HepG2 (cell line): ENCODE results near the gene ELAVL3. TPM values are rescaled to one million over a fixed set of nuclear protein-coding genes. Genes with fewer than 3 reads are reported as not detected.
A peak's percentile ranks its signal among the peaks of the same experiment; 100 is the strongest.

Experiments used
- DNMT1 ChIP-seq: sonication (generic); formaldehyde crosslinking; IDR thresholded peaks from 2 replicates; pipeline ENCODE4 v1.5.1; 2020; ENCODE audit warnings: mild to moderate bottlenecking, missing genetic modification reagents
- FOXK1 ChIP-seq: sonication (generic); formaldehyde crosslinking; IDR thresholded peaks from 2 replicates; pipeline ENCODE4 v1.4.0; 2020; ENCODE audit warnings: low read depth, missing genetic modification reagents, borderline replicate concordance
- HNRNPLL ChIP-seq: fragments of 200-400 bp; formaldehyde crosslinking; IDR thresholded peaks from 2 replicates; pipeline ENCODE4 v1.6.1; 2017; ENCODE audit warnings: mild to moderate bottlenecking, low read depth, low read length; ENCODE audit not compliant: poor library complexity, severe bottlenecking
- HOXA3 ChIP-seq: sonication (generic); formaldehyde crosslinking; IDR thresholded peaks from 2 replicates; pipeline ENCODE4 v1.5.0; 2020; ENCODE audit warnings: missing genetic modification reagents
- KAT8 ChIP-seq: IDR thresholded peaks from 2 replicates; pipeline ENCODE4 v1.6.1; 2016; ENCODE audit warnings: missing genetic modification reagents, missing compliant biosample characterization
- NFIB ChIP-seq: sonication (generic); formaldehyde crosslinking; IDR thresholded peaks from 2 replicates; pipeline ENCODE4 v1.9.0; 2021; ENCODE audit warnings: missing genetic modification reagents, mild to moderate bottlenecking, borderline replicate concordance
- PPARG ChIP-seq: conservative IDR thresholded peaks from 2 replicates; pipeline ENCODE4 v1.6.1; 2016; ENCODE audit warnings: missing biosample characterization, missing genetic modification reagents
- RARA ChIP-seq: IDR thresholded peaks from 2 replicates; pipeline ENCODE4 v1.6.1; 2016; ENCODE audit warnings: missing genetic modification reagents, missing compliant biosample characterization
- REL ChIP-seq: sonication (generic); formaldehyde crosslinking; conservative IDR thresholded peaks from 2 replicates; pipeline ENCODE4 v1.8.0; 2022; ENCODE audit warnings: mild to moderate bottlenecking, missing genetic modification reagents, moderate library complexity
- SALL2 ChIP-seq: sonication (generic); formaldehyde crosslinking; IDR thresholded peaks from 2 replicates; pipeline ENCODE4 v1.8.1; 2023; ENCODE audit warnings: mild to moderate bottlenecking, missing genetic modification reagents, inconsistent platforms
- SIN3A ChIP-seq: IDR thresholded peaks from 2 replicates; pipeline ENCODE4 v1.6.1; 2011; ENCODE audit warnings: low read depth, mild to moderate bottlenecking, control low read depth, low read length, borderline replicate concordance
- TBL1XR1 ChIP-seq: fragments of 150-350 bp; IDR thresholded peaks from 2 replicates; pipeline ENCODE4 v1.6.1; 2014; ENCODE audit warnings: borderline replicate concordance, low read length; ENCODE audit not compliant: partially characterized antibody
- YY1 ChIP-seq: IDR thresholded peaks from 2 replicates; pipeline ENCODE4 v1.6.1; 2011; ENCODE audit warnings: low read length, low read depth, moderate library complexity, mild to moderate bottlenecking; ENCODE audit not compliant: insufficient read depth, insufficient replicate concordance
- ZMYM3 ChIP-seq: sonication (generic); formaldehyde crosslinking; IDR thresholded peaks from 2 replicates; pipeline ENCODE4 v1.5.1; 2020; ENCODE audit warnings: mild to moderate bottlenecking, missing genetic modification reagents
- ZNF101 ChIP-seq: sonication (generic); formaldehyde crosslinking; IDR thresholded peaks from 2 replicates; pipeline ENCODE4 v1.4.0; 2020; ENCODE audit warnings: mild to moderate bottlenecking, low read depth, missing genetic modification reagents, borderline replicate concordance
- ZNF235 ChIP-seq: sonication (generic); formaldehyde crosslinking; IDR thresholded peaks from 2 replicates; pipeline ENCODE4 v1.8.1; 2023; ENCODE audit warnings: mild to moderate bottlenecking, missing genetic modification reagents, borderline replicate concordance
- ZNF317 ChIP-seq: sonication (generic); formaldehyde crosslinking; IDR thresholded peaks from 2 replicates; pipeline ENCODE4 v1.5.0; 2020; ENCODE audit warnings: mild to moderate bottlenecking, missing genetic modification reagents
- ZNF451 ChIP-seq: sonication (generic); formaldehyde crosslinking; IDR thresholded peaks from 2 replicates; pipeline ENCODE4 v1.5.0; 2020; ENCODE audit warnings: mild to moderate bottlenecking, missing genetic modification reagents
- ZNF619 ChIP-seq: sonication (generic); formaldehyde crosslinking; IDR thresholded peaks from 2 replicates; pipeline ENCODE4 v1.4.0; 2020; ENCODE audit warnings: mild to moderate bottlenecking, missing genetic modification reagents
- ZNF768 ChIP-seq: sonication (generic); formaldehyde crosslinking; IDR thresholded peaks from 2 replicates; pipeline ENCODE4 v1.4.0; 2020; ENCODE audit warnings: missing genetic modification reagents
- polyA plus RNA-seq, 8 experiments: library from polyadenylated mRNA; depleted of rRNA in 3 of 8; stranded (reverse) in 7 of 8; unstranded in 1 of 8; fragments of >200 nt; fragmentation: Illumina TruSeq in 4 of 8; extraction: Trizol in 4 of 8; gene quantifications; 2 replicates each; pipeline versions ENCODE4 v1.2.1 to v1.2.3, GENCODE V29; 2011 to 2016; ENCODE audit warnings: low read depth in 4 of 8, missing spikeins in 1 of 8, mixed read lengths in 1 of 8; ENCODE audit not compliant: insufficient read depth in 1 of 8
- total RNA-seq, 5 experiments: library from RNA; depleted of rRNA; stranded (reverse); fragments of >200 nt; fragmentation: Illumina TruSeq; extraction: Trizol; gene quantifications; 2 replicates each; pipeline ENCODE4 v1.2.3, GENCODE V29; 2016; ENCODE audit warnings: low read depth in 1 of 5
- TF ChIP-seq, protein P1 (sequence below): sonication (generic); formaldehyde crosslinking; IDR thresholded peaks from 2 replicates; pipeline ENCODE4 v1.5.1; 2020; ENCODE audit warnings: missing genetic modification reagents, mild to moderate bottlenecking, borderline replicate concordance
- TF ChIP-seq, protein P2 (sequence below): sonication (generic); formaldehyde crosslinking; conservative IDR thresholded peaks from 2 replicates; pipeline ENCODE4 v1.4.0; 2020; ENCODE audit warnings: missing genetic modification reagents
- TF ChIP-seq, protein P3 (sequence below): sonication (generic); formaldehyde crosslinking; IDR thresholded peaks from 2 replicates; pipeline ENCODE4 v1.9.0; 2021; ENCODE audit warnings: missing genetic modification reagents, borderline replicate concordance

The ELAVL3 gene
- total and polyA plus RNA-seq, 2 of the 13 experiments (the other 11 are each of a cell fraction or from before 2014, with no cell fraction given), result 0.03 TPM; not detected in 1

DNA sequence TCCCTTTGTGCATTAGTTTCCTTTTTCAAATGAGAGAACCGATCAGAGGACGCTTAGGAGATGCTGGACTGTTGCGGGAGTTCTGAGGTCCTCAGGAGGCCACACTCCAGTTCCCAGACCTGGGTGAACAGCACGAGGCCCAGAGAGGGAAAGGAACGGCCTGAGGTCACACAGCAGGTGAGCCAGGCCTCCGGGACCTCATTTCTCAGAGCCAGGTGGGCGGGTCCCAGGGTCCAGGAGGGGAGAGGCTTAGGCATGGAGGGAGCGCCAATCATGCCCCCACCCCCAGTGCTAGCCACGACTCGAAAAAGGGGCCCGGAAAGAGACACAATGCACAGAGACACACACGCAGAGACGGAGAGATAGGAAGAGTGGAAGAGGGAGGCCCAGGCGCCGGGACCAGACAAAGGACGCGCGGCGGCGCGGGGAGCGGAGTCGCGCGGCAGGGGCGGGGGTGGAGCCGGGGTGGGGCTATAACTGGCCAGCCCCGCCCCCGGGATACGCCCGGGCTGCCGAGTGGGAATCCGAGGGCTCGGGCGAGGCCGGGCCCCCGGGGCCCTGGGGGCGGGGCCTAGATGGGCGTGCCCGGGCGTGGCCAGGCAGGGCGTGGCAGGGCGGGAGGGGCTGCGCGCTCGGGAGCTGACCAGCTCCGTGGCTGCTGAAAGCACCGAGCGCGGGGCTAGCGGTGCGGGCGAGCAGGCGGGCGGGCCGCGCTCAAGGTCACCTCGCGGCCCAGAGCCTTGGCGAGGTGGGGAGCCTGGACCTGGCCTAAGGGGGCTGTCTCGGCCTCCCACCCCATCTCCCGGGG, 1.6 kb downstream of the ELAVL3 start (continued):
- TF ChIP-seq, protein P1, sequence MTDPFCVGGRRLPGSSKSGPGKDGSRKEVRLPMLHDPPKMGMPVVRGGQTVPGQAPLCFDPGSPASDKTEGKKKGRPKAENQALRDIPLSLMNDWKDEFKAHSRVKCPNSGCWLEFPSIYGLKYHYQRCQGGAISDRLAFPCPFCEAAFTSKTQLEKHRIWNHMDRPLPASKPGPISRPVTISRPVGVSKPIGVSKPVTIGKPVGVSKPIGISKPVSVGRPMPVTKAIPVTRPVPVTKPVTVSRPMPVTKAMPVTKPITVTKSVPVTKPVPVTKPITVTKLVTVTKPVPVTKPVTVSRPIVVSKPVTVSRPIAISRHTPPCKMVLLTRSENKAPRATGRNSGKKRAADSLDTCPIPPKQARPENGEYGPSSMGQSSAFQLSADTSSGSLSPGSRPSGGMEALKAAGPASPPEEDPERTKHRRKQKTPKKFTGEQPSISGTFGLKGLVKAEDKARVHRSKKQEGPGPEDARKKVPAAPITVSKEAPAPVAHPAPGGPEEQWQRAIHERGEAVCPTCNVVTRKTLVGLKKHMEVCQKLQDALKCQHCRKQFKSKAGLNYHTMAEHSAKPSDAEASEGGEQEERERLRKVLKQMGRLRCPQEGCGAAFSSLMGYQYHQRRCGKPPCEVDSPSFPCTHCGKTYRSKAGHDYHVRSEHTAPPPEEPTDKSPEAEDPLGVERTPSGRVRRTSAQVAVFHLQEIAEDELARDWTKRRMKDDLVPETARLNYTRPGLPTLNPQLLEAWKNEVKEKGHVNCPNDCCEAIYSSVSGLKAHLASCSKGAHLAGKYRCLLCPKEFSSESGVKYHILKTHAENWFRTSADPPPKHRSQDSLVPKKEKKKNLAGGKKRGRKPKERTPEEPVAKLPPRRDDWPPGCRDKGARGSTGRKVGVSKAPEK, result no peak
- TF ChIP-seq SALL2 (CRISPR knock-in tag) (0 out of 2 replicates have a peak, but pooled peaks have one; percentile 23), DNMT1 (no peak), SIN3A (peak; percentile 48; the same call in 1 of the 2 replicates), ZNF619 (CRISPR knock-in tag) (no peak), KAT8 (CRISPR knock-in tag) (no peak), HNRNPLL (no peak), ZMYM3 (CRISPR knock-in tag) (peak; percentile 90), YY1 (peak; percentile 34), FOXK1 (CRISPR knock-in tag) (peak; percentile 24; the same call in 1 of the 2 replicates), ZNF317 (no peak), NFIB (CRISPR knock-in tag) (no peak), ZNF235 (no peak), ZNF768 (CRISPR knock-in tag) (peak; percentile 99), PPARG (CRISPR knock-in tag) (no peak), HOXA3 (CRISPR knock-in tag) (peak; percentile 26; the same call in 1 of the 2 replicates), TBL1XR1 (no peak), RARA (CRISPR knock-in tag) (0 out of 2 replicates have a peak, but pooled peaks have one; percentile 9), REL (CRISPR knock-in tag) (no peak), ZNF451 (CRISPR knock-in tag) (0 out of 2 replicates have a peak, but pooled peaks have one; percentile 47), ZNF101 (CRISPR knock-in tag) (no peak)
- TF ChIP-seq, protein P2, sequence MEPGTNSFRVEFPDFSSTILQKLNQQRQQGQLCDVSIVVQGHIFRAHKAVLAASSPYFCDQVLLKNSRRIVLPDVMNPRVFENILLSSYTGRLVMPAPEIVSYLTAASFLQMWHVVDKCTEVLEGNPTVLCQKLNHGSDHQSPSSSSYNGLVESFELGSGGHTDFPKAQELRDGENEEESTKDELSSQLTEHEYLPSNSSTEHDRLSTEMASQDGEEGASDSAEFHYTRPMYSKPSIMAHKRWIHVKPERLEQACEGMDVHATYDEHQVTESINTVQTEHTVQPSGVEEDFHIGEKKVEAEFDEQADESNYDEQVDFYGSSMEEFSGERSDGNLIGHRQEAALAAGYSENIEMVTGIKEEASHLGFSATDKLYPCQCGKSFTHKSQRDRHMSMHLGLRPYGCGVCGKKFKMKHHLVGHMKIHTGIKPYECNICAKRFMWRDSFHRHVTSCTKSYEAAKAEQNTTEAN, result 0 out of 2 replicates have a peak, but pooled peaks have one; percentile 55
- TF ChIP-seq, protein P3, sequence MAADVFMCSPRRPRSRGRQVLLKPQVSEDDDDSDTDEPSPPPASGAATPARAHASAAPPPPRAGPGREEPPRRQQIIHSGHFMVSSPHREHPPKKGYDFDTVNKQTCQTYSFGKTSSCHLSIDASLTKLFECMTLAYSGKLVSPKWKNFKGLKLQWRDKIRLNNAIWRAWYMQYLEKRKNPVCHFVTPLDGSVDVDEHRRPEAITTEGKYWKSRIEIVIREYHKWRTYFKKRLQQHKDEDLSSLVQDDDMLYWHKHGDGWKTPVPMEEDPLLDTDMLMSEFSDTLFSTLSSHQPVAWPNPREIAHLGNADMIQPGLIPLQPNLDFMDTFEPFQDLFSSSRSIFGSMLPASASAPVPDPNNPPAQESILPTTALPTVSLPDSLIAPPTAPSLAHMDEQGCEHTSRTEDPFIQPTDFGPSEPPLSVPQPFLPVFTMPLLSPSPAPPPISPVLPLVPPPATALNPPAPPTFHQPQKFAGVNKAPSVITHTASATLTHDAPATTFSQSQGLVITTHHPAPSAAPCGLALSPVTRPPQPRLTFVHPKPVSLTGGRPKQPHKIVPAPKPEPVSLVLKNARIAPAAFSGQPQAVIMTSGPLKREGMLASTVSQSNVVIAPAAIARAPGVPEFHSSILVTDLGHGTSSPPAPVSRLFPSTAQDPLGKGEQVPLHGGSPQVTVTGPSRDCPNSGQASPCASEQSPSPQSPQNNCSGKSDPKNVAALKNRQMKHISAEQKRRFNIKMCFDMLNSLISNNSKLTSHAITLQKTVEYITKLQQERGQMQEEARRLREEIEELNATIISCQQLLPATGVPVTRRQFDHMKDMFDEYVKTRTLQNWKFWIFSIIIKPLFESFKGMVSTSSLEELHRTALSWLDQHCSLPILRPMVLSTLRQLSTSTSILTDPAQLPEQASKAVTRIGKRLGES (CRISPR knock-in tag), result no peak
